Measurements from ENCODE around the gene RHD.
"Not testable (repeated sequence)": the region's sequence is repeated elsewhere in the genome, so short reads cannot be mapped to it uniquely, and the experiment has no call there.

Gene RHD

DNA sequence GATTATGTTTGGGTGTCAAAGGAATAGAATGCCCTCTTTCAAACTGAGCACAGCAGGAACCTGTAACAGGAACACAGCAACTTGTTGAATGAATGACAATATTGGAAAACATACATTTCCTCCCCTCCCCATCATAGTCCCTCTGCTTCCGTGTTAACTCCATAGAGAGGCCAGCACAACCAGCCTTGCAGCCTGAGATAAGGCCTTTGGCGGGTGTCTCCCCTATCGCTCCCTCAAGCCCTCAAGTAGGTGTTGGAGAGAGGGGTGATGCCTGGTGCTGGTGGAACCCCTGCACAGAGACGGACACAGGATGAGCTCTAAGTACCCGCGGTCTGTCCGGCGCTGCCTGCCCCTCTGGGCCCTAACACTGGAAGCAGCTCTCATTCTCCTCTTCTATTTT lies at the start of gene RHD:
TSS of gene RHD (plus strand) at position 272 of the 400 bp plus-strand sequence. CDS start at position 311, 39 bp downstream.
- not testable (repeated sequence) for DNase-seq

DNA sequence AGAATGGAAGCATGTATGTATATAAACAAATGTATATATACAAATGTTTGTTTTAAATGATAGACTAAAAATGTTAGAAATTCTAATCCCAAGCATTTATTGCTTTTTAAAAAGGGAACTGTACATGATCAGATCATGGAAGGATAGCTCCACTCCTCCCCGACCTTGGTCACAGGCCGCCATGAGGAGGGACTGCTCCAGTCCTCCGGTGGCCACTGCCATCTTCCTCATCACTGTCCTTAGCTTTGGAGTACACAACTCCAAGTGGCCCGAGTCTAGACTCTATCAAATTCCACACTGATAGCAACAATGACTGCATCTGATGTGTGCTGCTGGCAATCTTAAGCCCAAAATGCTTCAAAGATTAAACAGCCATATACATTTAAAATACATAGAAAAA lies 49.7 kb upstream of the RHD start:
- DNase-seq = no peak

DNA sequence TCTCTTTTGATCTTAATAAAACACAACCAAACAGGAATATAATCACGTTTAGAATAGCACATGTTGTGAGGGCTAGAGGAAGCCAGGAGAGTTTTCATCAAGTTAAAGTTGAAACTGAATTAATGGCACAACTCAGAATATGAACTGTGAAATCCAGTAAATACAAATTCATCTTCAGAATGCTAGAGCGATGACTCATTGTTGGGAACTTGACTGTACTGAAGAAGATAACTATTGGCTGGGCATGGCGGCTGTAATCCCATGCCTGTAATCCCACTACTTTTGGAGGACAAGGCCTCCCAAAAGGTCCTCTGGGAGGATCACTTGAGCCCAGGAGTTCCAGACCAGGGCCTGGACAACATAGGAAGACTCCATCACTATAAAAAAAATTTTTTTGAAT lies 48.8 kb upstream of the RHD start:
- no peak for DNase-seq

DNA sequence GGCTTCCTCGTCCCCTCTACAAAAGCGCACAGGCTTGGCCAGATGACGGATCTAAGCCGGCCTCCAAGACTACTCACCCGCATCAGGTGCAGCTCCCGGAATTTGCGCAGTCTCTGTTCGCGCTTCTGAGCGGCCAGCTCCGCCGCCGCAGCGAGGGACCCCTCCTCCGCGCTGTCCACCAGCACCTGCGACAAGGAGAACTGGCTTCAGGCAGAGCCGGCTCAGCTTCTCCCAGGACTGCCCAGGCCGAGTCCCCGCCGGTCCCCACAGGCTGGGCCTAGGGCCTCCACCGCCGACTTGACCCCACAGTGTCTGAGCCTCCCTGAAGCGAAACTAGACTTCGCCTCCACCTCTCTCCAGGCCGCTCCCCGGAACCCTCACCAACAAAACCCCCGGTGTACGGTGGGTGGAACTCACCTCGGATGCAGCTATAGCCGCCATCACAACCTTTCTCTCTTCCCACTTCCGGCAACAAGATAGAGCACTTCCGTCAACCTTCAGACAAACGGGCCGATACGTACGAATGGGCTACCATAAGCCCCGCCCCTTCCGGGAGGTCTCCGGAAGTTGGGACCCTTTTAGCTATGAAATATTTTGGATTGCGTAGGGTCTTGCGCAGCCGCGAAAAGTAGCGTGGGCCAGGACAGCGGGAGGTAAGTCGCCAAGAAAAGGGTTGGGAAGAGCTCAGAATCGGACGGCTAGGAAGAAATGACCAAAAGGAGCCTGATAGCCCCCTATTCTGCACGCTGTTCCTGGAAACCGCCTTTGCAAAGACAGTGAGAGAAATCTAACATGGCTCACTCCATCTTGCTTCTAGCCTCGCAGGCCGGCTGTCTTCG lies 40.1 kb upstream of the RHD start, which contains the start of gene SYF2:
TSS of gene SYF2 (minus strand) at position 476 of the 839 bp plus-strand sequence. CDS start at position 441, 35 bp downstream.
- peak; percentile 92 for DNase-seq

DNA sequence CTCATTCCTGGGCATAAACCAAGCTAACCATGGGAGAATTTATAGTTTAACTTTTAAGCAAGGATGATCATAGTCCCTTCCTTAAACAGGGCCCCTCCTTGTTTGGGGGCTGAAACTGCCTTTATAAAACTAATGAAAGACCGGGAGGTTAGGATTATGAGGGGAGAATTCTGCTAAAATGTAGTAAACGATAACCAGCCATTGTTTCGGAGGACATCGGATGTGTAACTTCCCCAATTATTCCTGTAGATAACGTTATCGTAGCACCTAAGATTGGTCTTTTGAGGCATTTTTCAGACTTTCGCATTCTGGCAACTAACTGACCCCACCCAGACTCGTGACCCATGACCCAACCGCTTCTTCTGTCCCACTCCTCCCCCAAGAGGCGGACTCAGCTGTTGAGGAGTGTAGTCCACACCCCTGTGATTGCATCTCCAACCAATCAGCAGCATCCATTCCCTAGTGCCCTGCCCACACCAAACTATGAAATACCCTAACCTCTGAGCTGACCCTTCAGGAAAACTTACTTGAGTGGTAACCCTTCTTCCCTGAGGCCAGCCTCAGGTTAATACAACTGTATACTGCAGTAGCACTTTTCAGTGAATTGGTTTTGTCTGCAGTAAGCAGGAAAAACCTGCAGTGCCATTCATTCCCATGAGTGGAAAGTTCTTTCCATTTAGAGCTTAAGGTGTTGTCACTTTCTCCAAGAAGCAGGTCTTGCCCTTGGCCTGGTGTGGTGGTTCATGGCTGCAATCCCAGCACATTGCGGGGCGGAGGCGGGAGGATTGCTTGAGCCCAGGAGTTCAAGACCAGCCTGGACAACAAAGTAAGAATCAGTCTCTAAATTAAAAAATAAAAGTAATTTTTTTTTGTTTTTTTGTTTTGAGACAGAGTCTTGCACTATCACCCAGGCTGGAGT lies 39.2 kb upstream of the RHD start:
- DNase-seq = peak; percentile 85

DNA sequence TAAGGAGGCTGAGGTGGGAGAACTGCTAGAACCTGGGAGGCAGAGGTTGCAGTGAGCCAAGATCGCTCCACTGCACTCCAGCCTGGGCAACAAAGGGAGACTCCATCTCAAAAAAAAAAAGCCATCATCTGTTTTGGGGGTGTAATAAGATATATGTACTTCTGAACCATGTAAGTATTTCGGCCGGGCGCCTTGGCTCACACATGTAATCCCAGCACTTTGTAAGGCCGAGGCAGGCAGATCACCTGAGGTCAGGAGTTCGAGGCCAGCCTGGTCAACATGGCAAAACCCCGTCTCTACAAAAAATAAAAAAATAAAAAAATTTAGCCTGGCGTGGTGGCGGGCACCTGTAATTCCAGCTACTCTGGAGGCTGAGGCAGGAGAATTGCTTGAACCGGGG lies 36.9 kb upstream of the RHD start:
- DNase-seq = not testable (repeated sequence)

DNA sequence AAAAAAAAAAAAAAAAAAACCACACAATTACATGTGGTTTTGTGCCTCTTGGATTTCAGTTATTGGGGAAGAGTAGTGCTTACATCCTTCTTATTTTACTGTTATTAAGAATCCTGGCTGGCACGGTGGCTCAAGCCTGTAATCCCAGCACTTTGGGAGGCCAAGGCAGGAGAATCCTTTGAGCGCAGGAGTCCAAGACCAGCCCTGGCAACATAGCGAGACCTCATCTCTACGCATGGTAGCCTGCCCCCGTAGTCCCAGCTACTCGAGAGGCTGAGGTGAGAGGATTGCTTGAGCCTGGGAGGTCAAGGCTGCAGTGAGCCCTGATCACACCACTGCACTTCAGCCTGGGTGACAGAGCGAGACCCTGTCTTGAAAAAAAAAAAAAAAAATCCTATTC lies 36.0 kb upstream of the RHD start:
- DNase-seq = not testable (repeated sequence)

DNA sequence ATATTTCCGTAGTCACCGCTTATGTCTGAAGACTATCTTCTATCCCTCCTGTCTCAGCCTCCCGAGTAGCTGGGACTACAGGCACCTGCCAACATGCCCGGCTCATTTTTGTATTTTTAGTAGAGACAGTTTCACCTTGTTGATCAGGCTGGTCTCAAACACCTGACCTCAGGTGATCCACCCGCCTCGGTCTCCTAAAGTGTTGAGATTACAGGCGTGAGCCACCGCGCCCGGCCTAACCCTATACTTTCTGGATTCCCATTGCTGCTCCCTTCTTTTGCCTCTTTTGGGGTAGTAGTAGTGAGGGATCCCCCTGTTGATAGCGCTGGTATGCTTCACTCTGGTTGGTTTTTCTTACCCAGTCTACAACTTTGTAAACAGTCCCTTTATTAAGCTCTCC lies 34.3 kb upstream of the RHD start:
- no peak for DNase-seq

DNA sequence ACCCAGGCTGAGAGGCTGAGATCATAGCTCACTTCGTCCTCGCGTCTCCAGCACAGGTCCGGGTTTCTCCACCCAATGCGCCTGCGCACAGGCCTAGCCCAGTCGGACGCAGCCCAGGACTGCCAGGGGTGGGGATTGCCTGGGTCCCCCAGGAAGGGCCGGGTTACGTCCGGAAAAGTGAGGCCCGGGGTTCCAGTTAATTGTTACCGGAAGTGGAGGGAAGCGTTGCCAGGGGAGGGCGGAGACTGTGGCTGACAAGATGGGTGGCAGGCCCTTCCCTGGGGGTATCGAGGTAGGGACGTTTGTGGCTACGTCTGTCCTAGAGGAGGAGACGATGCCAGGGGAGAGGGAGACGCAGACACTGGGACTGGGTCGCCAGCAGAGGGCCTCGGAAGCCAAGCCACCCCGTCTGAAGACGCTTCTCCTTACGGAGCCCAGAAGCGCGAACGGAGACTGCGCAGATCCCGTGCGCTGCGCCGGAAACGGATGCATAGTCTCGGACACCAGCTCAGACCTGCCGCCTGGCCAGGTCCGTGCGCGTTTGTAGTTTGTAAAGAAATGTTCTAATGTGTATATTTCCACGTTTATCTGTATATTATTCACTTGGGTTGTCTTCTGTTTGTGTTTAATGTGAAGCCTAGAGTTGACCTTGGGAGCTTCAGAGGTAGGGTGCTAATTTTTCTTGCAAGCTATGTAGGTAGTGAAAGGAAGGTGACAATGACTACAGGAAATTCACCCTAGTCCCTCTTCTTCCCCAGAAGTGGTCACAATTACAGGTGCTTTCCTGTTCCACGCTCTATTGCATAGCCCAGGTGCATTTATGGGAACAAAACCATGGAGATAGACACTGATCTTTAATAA lies 32.4 kb upstream of the RHD start:
- peak; percentile 93 for DNase-seq

DNA sequence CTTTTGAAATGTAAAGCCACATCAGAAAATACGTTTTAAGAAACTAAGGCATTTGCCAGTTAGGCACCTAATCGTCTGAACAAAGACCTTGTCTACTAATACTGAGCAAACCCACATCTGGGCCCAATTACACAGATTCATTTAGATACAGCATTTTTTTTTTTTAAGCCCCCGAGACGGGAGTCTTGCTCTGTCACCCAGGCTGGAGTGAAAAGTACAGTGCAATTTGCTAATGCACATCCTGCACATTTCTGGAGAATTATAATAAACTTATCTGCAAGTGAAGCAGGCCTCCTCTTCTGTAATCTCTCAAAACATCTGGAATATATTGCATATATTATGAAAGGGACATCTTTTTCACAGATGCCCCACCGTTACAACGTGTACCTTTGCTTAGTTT lies 28.4 kb upstream of the RHD start:
- no peak for DNase-seq

DNA sequence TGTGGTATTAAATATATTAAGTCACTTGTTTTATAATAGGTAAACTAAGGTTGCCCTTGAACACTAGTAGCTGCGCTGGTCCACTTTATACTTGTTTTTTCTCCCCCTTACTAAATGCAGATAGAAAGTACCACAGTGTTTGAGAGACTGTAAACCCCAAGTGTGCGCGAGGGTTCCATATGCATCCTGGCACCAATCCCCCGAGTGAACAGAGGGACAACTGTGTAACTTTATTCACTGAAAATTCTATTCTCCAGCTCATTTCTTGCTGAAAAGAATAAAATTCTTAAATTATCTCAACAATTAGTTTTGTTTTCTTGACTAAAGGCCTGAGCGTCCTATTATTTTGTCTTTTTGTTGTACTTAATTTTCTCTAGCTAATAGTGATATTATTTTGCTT lies 26.9 kb upstream of the RHD start:
- no peak for DNase-seq

DNA sequence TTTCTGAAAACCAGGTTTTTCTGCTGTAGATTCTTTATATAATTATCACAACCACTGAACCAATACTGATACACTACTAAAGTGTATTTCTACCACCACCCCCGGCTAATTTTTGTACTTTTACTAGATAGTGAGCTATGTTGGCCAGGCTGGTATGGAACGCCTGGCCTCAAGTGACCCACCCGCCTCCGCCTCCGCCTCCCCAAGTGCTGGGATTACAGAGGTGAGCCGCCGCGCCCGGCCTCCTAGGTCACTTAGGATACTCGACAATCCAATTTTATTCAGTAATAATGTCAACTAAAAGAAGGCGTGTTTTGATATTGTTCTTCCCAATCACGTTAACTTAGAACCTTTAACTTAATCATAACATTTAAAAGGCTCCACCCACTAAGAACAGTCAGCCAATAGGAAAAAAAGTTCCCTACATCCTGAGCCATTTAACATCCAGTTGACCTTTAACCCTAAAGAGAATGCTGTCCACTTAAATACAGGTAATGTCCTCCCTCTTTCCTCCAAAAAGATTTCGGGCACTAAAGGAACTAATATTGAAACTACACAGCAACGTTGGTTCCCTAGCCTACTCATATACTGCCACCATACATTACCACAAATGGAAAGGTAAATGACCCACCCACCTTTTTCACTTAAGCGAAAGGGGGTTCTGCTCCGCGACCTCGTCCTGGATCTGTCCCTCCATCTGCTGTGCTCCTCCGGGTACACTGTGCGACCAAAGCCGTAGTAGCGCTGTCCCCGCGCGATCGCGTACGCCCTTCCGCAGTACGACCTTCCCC lies 26.3 kb upstream of the RHD start:
- no peak for DNase-seq

DNA sequence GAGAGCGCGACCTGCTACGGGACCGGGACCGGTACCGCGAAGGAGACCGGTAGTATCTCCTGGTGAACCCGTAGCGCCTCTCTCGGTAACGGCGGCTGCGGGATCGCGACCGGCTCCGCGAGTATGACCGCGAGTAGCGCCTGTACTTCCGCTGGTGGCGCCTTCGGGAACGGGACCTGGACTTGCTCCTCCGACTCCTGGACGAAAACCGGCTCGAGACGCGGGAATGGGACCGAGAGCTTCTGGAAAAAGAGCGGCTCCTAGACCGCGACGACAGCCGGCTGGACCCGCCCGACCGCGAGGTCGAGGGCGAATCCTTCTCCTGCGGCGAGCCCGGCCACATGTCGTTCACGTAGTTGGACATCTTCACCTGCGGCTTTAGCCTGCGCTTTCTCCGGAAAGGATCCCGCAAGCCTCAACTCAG lies 25.7 kb upstream of the RHD start:
- DNase-seq = peak; percentile 19

DNA sequence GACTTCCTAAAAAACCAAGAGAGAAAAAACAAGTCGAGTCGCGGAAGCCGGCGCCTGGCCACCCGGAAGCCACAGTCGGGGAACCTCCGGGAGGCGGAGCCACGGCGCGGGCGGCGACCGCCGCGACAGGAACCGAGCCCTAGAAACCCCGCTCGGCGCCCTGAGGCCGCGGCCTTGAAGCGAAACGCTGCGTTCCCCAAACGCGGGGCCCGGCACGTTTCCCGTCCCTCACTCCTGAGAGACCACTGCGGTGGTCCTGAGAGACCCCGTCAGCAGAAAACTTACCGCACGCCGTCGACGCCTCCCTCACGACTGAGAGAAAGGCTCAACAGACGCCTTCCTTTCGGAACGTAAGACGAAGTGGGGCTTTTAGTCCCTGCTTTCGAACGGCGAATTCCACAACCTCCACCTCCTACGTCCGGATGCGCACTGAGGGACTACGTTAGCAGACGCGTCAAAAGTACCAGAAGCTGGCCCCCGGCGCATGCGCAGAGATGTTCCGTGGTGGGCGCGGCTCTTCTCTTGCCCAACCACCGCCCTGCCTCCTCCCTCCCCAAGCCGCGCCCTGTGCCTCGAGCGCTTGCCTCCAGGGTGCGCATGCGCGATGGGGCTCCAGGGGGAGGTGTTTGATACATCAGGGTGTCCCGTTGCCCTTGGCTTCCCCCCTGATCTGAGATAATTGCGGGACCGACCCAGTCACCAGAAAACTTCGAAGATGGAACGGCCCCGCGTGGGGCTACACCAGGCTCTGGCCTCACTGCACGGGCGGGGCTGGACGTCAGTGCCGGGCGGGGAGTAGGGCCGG lies 25.1 kb upstream of the RHD start, which contains the start of gene RSRP1:
TSS of gene RSRP1 (minus strand) at position 431 of the 805 bp plus-strand sequence. CDS start 491 bp downstream, outside the sequence.
- DNase-seq = peak; percentile 100

DNA sequence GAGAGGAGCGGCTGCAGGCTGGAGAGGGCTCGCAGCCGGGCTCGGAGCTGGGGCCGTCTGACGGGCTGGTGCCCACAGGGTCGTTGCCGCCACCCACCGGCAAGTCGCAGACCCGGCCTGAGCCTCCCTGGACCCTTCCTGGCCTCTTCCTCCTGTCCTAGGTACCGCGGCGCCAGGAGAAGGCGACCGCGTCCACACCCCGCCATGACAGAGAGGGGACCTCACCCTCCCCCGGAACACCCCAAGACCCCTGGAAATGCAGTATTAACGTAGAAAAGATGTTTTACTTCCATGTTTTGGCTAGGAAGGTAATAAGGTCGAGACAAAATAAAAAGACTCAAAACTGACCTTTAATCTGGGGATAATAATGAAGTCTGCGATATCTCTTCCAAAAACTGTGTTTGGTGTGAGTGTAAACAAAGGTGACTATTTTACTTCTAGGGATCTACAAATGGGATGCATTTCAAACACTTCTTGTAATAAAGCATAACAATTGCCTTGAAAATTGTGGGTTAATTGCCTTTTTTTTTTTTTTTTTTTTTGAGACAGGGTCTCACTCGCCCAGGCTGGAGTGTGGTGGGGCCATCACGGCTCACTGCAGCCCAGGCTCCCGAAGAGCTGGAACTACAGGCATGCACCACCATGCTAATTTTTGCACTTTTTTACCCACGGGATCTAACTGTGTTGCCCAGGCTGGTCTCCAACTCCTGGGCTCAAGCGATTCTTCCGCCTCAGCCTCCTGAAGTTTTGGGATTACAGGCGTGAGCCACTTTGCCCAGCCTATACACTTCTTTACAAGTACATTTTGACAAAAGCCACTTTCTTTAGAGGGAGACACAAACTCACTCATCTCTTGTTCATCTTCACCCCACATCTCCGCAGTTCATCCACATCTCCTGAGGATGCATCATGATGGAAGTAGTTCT lies 24.2 kb upstream of the RHD start:
- no peak for DNase-seq

DNA sequence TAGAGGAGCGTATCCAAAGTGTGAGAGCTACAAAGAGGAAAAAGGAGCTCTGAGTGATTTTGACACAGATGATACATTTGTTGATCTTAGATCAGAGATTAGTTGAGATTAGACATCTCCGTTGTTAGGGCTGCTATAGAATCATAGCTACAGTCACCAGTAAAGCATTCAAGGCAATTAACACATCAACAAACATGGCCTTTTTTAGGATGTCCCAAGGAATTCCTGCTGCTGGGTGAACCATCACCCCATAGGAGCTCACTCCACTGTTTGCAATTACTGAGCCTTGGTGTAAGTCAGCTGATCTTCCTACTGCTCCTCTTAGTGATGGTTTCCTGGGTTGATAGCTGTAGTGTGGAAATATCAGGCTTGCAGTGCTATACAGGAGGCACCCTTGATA lies 18.4 kb upstream of the RHD start:
- no peak for DNase-seq

DNA sequence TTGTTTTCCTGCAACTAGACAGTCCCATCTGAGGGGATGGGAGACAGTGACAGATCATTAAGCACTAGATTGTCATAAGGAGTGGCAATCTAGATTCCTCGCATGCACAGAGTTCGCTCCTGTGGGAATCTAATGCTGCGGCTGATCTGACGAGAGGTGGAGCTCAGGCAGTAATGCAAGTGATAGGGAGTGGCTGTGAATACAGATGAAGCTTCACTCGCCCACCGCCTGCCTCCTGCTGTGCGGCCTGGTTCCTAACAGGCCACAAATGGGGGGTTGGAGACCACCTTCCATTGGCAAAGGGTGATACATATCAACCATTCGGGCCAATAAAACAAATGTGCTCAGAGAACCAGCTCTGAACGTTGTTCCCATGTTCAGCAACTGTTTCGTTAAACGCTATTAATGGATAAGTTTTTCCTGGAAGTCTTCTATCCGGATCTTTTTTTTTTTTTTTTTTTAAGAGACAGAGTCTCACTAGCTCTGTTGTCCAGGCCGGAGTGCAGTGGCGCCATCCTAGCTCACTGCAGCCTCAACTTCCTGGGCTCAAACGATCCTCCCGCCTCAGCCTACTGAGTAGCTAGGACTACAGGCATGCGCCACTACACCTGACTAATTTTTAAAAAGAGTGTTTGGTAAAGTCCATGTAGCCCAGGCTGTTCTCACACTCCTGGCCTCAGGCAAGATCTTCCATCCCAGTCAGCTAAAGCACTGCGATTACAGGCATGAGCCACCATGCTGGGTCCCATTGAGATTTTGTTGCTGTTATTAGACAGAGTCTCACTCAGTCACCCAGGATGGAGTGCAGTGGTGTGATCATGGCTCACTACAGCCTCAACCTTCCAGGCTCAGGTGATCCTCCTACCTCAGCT lies 16.4 kb upstream of the RHD start:
- no peak for DNase-seq

DNA sequence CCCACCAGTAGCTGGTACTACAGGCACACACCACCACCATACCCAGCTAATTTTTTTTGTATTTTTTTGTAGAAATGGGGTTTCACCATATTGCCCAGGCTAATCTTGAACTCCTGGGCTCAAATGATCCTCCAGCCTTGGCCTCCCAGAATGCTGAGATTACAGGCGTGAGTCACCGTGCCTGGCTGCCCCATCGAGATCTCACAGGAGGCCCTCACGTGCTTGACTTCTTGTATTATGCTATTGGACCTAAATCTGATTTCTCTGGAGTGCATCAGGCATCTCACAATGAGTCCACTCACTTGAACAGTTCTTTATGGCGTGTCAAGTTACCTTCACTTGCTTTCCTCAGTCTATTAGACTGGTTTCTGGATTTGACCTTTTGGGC lies 15.7 kb upstream of the RHD start:
- no peak for DNase-seq

DNA sequence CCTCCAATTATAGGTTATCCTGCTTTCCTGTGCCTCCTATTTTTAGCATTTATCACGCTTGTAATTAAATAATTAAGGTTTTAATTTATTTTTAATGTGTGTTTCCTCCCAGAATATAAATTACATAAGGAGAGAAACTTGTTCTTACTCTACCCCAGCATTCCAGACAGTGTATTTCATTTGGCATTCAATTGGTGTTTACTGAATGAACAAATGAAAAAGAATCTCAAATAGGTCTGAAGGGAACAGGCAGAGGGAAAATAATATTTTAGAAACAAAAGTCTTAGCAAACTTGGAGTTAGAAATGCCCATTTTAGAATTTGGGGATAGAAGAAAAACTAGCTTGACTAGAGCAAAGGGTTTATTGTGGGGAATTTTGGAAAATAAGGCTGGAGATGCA lies 15.1 kb upstream of the RHD start:
- DNase-seq = no peak

Data from CD4-positive, alpha-beta T cell treated with Interferon gamma for 1 hour (primary cell).